ENCODE results near the gene MGA. TPM values are rescaled to one million over a fixed set of nuclear protein-coding genes. Genes with fewer than 3 reads are reported as not detected.

MGA gene
- total RNA-seq, 1 experiment from 2014 or later: 38.5 TPM

GRCh38 chr15:41783296-41783695 lies 123.1 kb downstream of the MGA start:
- intact Hi-C loops (cut with micrococcal nuclease; ENCODE audit: unreplicated experiment): no loop called here
- no peak overlapping the region for H3K4me2 ChIP-seq
- H3K9me2 ChIP-seq (ENCODE audit: insufficient read depth): no peaks in the 10 kb centered on the region
- no TSS peak for BruUV-seq (replicated peaks)
- H4K20me1 ChIP-seq (ENCODE audit: insufficient read depth): no peaks in the 10 kb centered on the region
- ChIA-PET CTCF (no interaction called here), POLR2A (ENCODE audit: unreplicated experiment) (no interaction called here)
- no peak overlapping the region for H2AFZ ChIP-seq
- no peak overlapping the region for H3K27ac ChIP-seq
- DNase-seq: no peak
- H3F3A ChIP-seq (ENCODE audit: insufficient read depth, low read depth): no peaks in the 10 kb centered on the region
- no peaks in the 10 kb centered on the region for H3K79me2 ChIP-seq (ENCODE audit: low read depth)
- H3K27me3 ChIP-seq (ENCODE audit: insufficient read depth, low read depth): no peaks in the 10 kb centered on the region
- H3K4me1 ChIP-seq (replicated peaks; ENCODE audit: insufficient read depth): no peaks in the 10 kb centered on the region
- no peaks in the 10 kb centered on the region for H3K36me3 ChIP-seq (ENCODE audit: low read depth)
- H3K9me3 ChIP-seq (ENCODE audit: insufficient read depth, low read depth): no peaks in the 10 kb centered on the region
- no peak overlapping the region for H3K4me3 ChIP-seq
- TF ChIP-seq CTCF (conservative IDR thresholded peaks at IDR 0.05) (no peak), EZH2 (IDR thresholded peaks at IDR 0.05; ENCODE audit: low read depth) (no peak)

GRCh38 chr15:41788262-41788661 lies 128.1 kb downstream of the MGA start:
- H3K9me3 ChIP-seq (ENCODE audit: insufficient read depth, low read depth): no peaks in the 10 kb centered on the region
- no peaks in the 10 kb centered on the region for H3F3A ChIP-seq (ENCODE audit: insufficient read depth, low read depth)
- no peak overlapping the region for H3K27ac ChIP-seq
- H3K4me1 ChIP-seq (replicated peaks; ENCODE audit: insufficient read depth): peaks cover 16% of the 10 kb centered on the region
- ChIA-PET CTCF (no interaction called here), POLR2A (ENCODE audit: unreplicated experiment) (no interaction called here)
- no peaks in the 10 kb centered on the region for H3K36me3 ChIP-seq (ENCODE audit: low read depth)
- H2AFZ ChIP-seq: no peak overlapping the region
- H3K79me2 ChIP-seq (ENCODE audit: low read depth): no peaks in the 10 kb centered on the region
- H3K27me3 ChIP-seq (ENCODE audit: insufficient read depth, low read depth): no peaks in the 10 kb centered on the region
- no TSS peak for BruUV-seq (replicated peaks)
- no peak overlapping the region for H3K4me3 ChIP-seq
- H4K20me1 ChIP-seq (ENCODE audit: insufficient read depth): no peaks in the 10 kb centered on the region
- TF ChIP-seq CTCF (conservative IDR thresholded peaks at IDR 0.05) (no peak), EZH2 (IDR thresholded peaks at IDR 0.05; ENCODE audit: low read depth) (no peak)
- H3K9me2 ChIP-seq (ENCODE audit: insufficient read depth): no peaks in the 10 kb centered on the region
- intact Hi-C loops (cut with micrococcal nuclease; ENCODE audit: unreplicated experiment): no loop called here
- no peak overlapping the region for H3K4me2 ChIP-seq
- no peak for DNase-seq

GRCh38 chr15:41789236-41789635 lies 129.0 kb downstream of the MGA start:
- Histone ChIP-seq H3K4me2 (no peak overlapping the region), H2AFZ (no peak overlapping the region), H3K27ac (no peak overlapping the region), H3K9me3 (ENCODE audit: insufficient read depth, low read depth) (no peaks in the 10 kb centered on the region), H3K79me2 (ENCODE audit: low read depth) (no peaks in the 10 kb centered on the region), H3F3A (ENCODE audit: insufficient read depth, low read depth) (no peaks in the 10 kb centered on the region), H3K4me1 (replicated peaks; ENCODE audit: insufficient read depth) (peaks cover 16% of the 10 kb centered on the region), H3K27me3 (ENCODE audit: insufficient read depth, low read depth) (no peaks in the 10 kb centered on the region), H3K36me3 (ENCODE audit: low read depth) (no peaks in the 10 kb centered on the region), H4K20me1 (ENCODE audit: insufficient read depth) (no peaks in the 10 kb centered on the region), H3K4me3 (no peak overlapping the region), H3K9me2 (ENCODE audit: insufficient read depth) (no peaks in the 10 kb centered on the region)
- intact Hi-C loops (cut with micrococcal nuclease; ENCODE audit: unreplicated experiment): no loop called here
- DNase-seq: no peak
- no TSS peak for BruUV-seq (replicated peaks)
- TF ChIP-seq CTCF (conservative IDR thresholded peaks at IDR 0.05): no peak
- no peak for TF ChIP-seq EZH2 (IDR thresholded peaks at IDR 0.05; ENCODE audit: low read depth)
- POLR2A ChIA-PET (ENCODE audit: unreplicated experiment): no interaction called here
- CTCF ChIA-PET: no interaction called here
